GM12878 (cell line): ENCODE results near the gene EIF4E2. TPM values are rescaled to one million over a fixed set of nuclear protein-coding genes. Genes with fewer than 3 reads are reported as not detected.

Source experiments
- ATAC-seq: fragments of 200-7000 bp; cut with Tn5 transposase; 3 replicates; pipeline ENCODE4 v1.9.1; 2020; ENCODE audit warnings: mild to moderate bottlenecking, moderate library complexity
- BruUV-seq: library from RNA; stranded (reverse); fragments of 400-500 nt; replicated peaks from 2 replicates; lab custom pipeline; 2021; lab: Mats Ljungman, UMichigan
- CTCF ChIA-PET: fragments of 300-600 bp; sonication (Branson Sonifier 250); formaldehyde crosslinking; extraction: SDS; loops from one replicate; lab custom pipeline; 2021; ENCODE audit warnings: inconsistent platforms; lab: Yijun Ruan, JAX
- POLR2A ChIA-PET: fragments of 350-600 bp; formaldehyde crosslinking; extraction: SDS; loops from one replicate; lab custom pipeline; 2021; ENCODE audit warnings: inconsistent platforms; lab: Charles Lee
- RAD21 ChIA-PET: fragments of 300-600 bp; sonication (Branson Sonifier 250); formaldehyde crosslinking; loops from one replicate; lab custom pipeline; 2023; ENCODE audit warnings: antibody characterized with exemption; ENCODE audit not compliant: unreplicated experiment; lab: Charles Lee
- SMC1A ChIA-PET: fragments of 300-600 bp; sonication (Branson Sonifier 250); formaldehyde crosslinking; loops from one replicate; lab custom pipeline; 2023; ENCODE audit not compliant: unreplicated experiment, uncharacterized antibody; lab: Charles Lee
- DNase-seq: peaks from one replicate; pipeline ENCODE4 v3.0.0-alpha.2; 2011; ENCODE audit warnings: low read depth, low spot score
- FAIRE-seq: peaks from 3 replicates; lab custom pipeline; 2011; peaks lifted over from hg19 to GRCh38; lab: Jason Lieb, UNC
- H2AFZ ChIP-seq: 2 replicates; pipeline ENCODE4 v1.6.0; 2011; ENCODE audit warnings: low read depth, low read length, control low read depth; ENCODE audit not compliant: control insufficient read depth
- H3K27ac ChIP-seq: 2 replicates; pipeline ENCODE4 v1.5.1; 2011; ENCODE audit warnings: control low read depth; ENCODE audit not compliant: control insufficient read depth, insufficient read depth
- H3K27me3 ChIP-seq, 2 experiments: replicated peaks in 1 of 2; 2 replicates each; pipeline versions ENCODE4 v1.6.0 to v1.6.1; 2011; ENCODE audit warnings: low read length in 1 of 2; ENCODE audit not compliant: control insufficient read depth in 2 of 2, insufficient read depth in 2 of 2
- H3K36me3 ChIP-seq, 2 experiments: 2 replicates each; pipeline ENCODE4 v1.5.1; 2011; ENCODE audit warnings: low read length in 1 of 2; ENCODE audit not compliant: control insufficient read depth in 2 of 2, insufficient read depth in 2 of 2
- H3K4me1 ChIP-seq: 2 replicates; pipeline ENCODE4 v1.6.1; 2011; ENCODE audit warnings: mild to moderate bottlenecking, low read length, moderate library complexity, mixed read lengths; ENCODE audit not compliant: control insufficient read depth, insufficient read depth
- H3K4me2 ChIP-seq: 2 replicates; pipeline ENCODE4 v1.6.0; 2011; ENCODE audit warnings: control low read depth; ENCODE audit not compliant: control insufficient read depth, insufficient read depth
- H3K4me3 ChIP-seq: fragments of 200-600 bp; sonication (generic); 2 replicates; pipeline ENCODE4 v1.5.1; 2016
- H3K79me2 ChIP-seq: 2 replicates; pipeline ENCODE4 v1.6.0; 2011; ENCODE audit warnings: low read length; ENCODE audit not compliant: control insufficient read depth, insufficient read depth
- H3K9ac ChIP-seq: 2 replicates; pipeline ENCODE4 v1.8.0; 2011; ENCODE audit warnings: low read length, control low read depth, mixed read lengths; ENCODE audit not compliant: control insufficient read depth, insufficient read depth
- H3K9me3 ChIP-seq: replicated peaks from 3 replicates; pipeline ENCODE4 v1.5.1; 2011; ENCODE audit warnings: mild to moderate bottlenecking, low read length; ENCODE audit not compliant: control insufficient read depth, insufficient read depth
- H4K20me1 ChIP-seq: 2 replicates; pipeline ENCODE4 v1.6.0; 2011; ENCODE audit not compliant: control insufficient read depth, insufficient read depth
- ATF7 ChIP-seq: fragments of 450-650 bp; IDR thresholded peaks from 2 replicates; pipeline ENCODE4 v1.6.1; 2016; ENCODE audit warnings: low read depth, mild to moderate bottlenecking
- BHLHE40 ChIP-seq, 2 experiments: fragments of 450-650 bp in 1 of 2; IDR thresholded peaks; 2 replicates each; pipeline ENCODE4 v1.6.1; 2011 to 2017; ENCODE audit warnings: low read depth in 2 of 2, borderline replicate concordance in 1 of 2, improper control_type of control experiment in 1 of 2, low read length in 1 of 2, mild to moderate bottlenecking in 1 of 2
- CBX5 ChIP-seq: sonication (generic); IDR thresholded peaks from 2 replicates; pipeline ENCODE4 v1.6.1; 2016; ENCODE audit warnings: low read depth, moderate library complexity, mild to moderate bottlenecking, inconsistent platforms
- CREM ChIP-seq: IDR thresholded peaks from 2 replicates; pipeline ENCODE4 v1.6.1; 2014; ENCODE audit warnings: antibody characterized with exemption, low read depth
- EGR1 ChIP-seq, 2 experiments: IDR thresholded peaks; 1 replicate in 1 of 2; 2 replicates in 1 of 2; pipeline ENCODE4 v1.6.1; 2011 to 2012; ENCODE audit warnings: low read depth in 2 of 2, low read length in 2 of 2, borderline replicate concordance in 1 of 2, mild to moderate bottlenecking in 1 of 2, moderate library complexity in 1 of 2
- HCFC1 ChIP-seq: fragments of 150-350 bp; IDR thresholded peaks from 2 replicates; pipeline ENCODE4 v1.6.1; 2014; ENCODE audit warnings: low read length
- HDAC6 ChIP-seq: fragments of 200-600 bp; sonication (generic); IDR thresholded peaks from one replicate; pipeline ENCODE4 v1.8.0; 2017; ENCODE audit warnings: antibody characterized with exemption; ENCODE audit not compliant: unreplicated experiment
- HDGF ChIP-seq: fragments of 450-650 bp; IDR thresholded peaks from 2 replicates; pipeline ENCODE4 v1.6.1; 2016; ENCODE audit warnings: antibody characterized with exemption
- KLF5 ChIP-seq: fragments of 450-650 bp; IDR thresholded peaks from 2 replicates; pipeline ENCODE4 v1.6.1; 2014; ENCODE audit warnings: mild to moderate bottlenecking; ENCODE audit not compliant: partially characterized antibody
- NFYB ChIP-seq: IDR thresholded peaks from 2 replicates; pipeline ENCODE4 v1.6.1; 2011; ENCODE audit warnings: low read depth, mild to moderate bottlenecking, low read length, improper control_type of control experiment, moderate library complexity; ENCODE audit not compliant: insufficient read depth
- SRF ChIP-seq, 2 experiments: IDR thresholded peaks; 2 replicates each; pipeline ENCODE4 v1.6.1; 2011; ENCODE audit warnings: low read depth in 2 of 2, low read length in 2 of 2, mild to moderate bottlenecking in 1 of 2, moderate library complexity in 1 of 2
- SUZ12 ChIP-seq: fragments of 200-600 bp; sonication (generic); IDR thresholded peaks from one replicate; pipeline ENCODE4 v1.6.1; 2018; ENCODE audit warnings: antibody characterized with exemption, mild to moderate bottlenecking; ENCODE audit not compliant: unreplicated experiment
- TCF12 ChIP-seq: IDR thresholded peaks from 2 replicates; pipeline ENCODE4 v1.6.1; 2011; ENCODE audit warnings: low read depth, mild to moderate bottlenecking, low read length
- TCF7 ChIP-seq: IDR thresholded peaks from 2 replicates; pipeline ENCODE4 v1.6.1; 2014; ENCODE audit warnings: antibody characterized with exemption, borderline replicate concordance
- ZBED1 ChIP-seq: IDR thresholded peaks from 2 replicates; pipeline ENCODE4 v1.6.1; 2016; ENCODE audit warnings: borderline replicate concordance
- ZNF274 ChIP-seq: IDR thresholded peaks from one replicate; pipeline ENCODE4 v1.8.0; 2011; ENCODE audit not compliant: insufficient read length, insufficient read depth
- WGBS: methylation state at CpG from one replicate; pipeline ENCODE4 v1.1.6; 2016; ENCODE audit warnings: low lambda C conversion rate; ENCODE audit not compliant: insufficient replicate concordance, insufficient coverage; ENCODE audit errors: missing lambda C conversion rate; 5-methylcytosine and 5-hydroxymethylcytosine counted together
- in situ Hi-C: fragments of 300-500 bp; cut with MboI; formaldehyde crosslinking; loops from 9 replicates; pipeline ENCODE4 v1.14.3; 2018; ENCODE audit warnings: mixed read lengths
- intact Hi-C: fragments of 100-400 bp; cut with micrococcal nuclease; formaldehyde crosslinking; loops from one replicate; pipeline ENCODE4 v1.14.2; 2022; ENCODE audit not compliant: unreplicated experiment
- polyA plus RNA-seq, 11 experiments: library from polyadenylated mRNA; depleted of rRNA in 4 of 11; unstranded in 6 of 11; stranded (reverse) in 5 of 11; fragments of >200 nt; fragmentation: Nextera tagmentation in 4 of 11; fragmentation: Illumina TruSeq in 1 of 11; extraction: Ambion mirVana in 4 of 11; extraction: Trizol in 1 of 11; gene quantifications; 1 replicate in 1 of 11; 2 replicates in 10 of 11; pipeline versions ENCODE4 v1.2.1 to v1.2.3, GENCODE V29; 2011 to 2016; ENCODE audit warnings: inconsistent platforms in 2 of 11, missing spikeins in 2 of 11, low read depth in 1 of 11
- total RNA-seq, 4 experiments: library from RNA; depleted of rRNA in 3 of 4; stranded (reverse); fragments of >200 nt in 3 of 4; fragmentation: Illumina TruSeq in 1 of 4; extraction: Trizol in 1 of 4; gene quantifications; 2 replicates each; pipeline versions ENCODE4 v1.2.1 to v1.2.3, GENCODE V29; 2013 to 2021
- TF ChIP-seq, protein P1 (sequence below): fragments of 450-650 bp; conservative IDR thresholded peaks from 2 replicates; pipeline ENCODE4 v1.6.1; 2017; ENCODE audit warnings: mild to moderate bottlenecking, moderate library complexity
- TF ChIP-seq, protein P2 (sequence below): IDR thresholded peaks from 2 replicates; pipeline ENCODE4 v1.6.1; 2012; ENCODE audit warnings: mild to moderate bottlenecking, low read depth, low read length

Gene EIF4E2
- total and polyA plus RNA-seq, 10 of the 15 experiments (the other 5 are each of a cell fraction or from before 2014, with no cell fraction given): 56.1 to 158 (median 110) TPM

DNA sequence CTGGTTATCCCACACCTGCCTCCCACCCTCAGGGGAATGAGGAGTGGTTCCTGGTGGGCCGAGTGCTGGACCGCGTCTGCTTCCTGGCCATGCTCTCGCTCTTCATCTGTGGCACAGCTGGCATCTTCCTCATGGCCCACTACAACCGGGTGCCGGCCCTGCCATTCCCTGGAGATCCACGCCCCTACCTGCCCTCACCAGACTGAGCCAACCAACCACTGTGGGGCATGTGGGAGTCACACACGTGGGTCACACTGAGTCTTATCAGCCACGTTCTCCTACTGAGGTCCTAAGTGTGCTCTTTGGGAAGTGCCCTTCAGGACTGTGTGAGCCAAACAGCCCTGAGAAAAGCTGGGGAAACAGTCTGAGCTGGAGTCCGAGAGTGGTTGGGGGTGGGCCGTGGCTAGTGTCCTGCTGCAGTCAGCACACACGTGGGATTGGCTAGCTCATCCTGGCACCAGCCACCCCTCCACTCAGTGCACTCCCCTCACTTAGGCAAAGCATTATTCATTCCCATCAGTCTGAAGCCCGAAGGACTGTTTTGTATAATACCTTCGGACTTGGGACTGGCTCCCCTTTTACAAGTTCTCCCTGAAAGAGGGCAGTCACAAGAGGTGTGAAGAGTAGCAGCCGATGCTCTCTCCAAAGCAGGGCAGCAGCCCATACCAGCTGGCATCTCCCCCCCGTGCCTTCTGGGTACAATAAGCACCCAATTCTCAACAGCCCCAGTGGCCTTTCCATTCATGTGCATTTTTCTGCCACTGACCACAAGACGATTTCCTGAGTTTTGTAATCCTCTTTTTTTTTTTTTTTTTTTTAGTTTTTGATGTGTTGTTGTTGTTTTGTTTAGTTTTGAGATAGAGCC lies 4.7 kb upstream of the EIF4E2 start (continued):
- TF ChIP-seq TCF7 (no peak), SRF (IDR thresholded peaks at IDR 0.05; ENCODE audit: low read depth in 2 of 2, low read length in 2 of 2) (no peak), CREM (no peak), HDAC6 (no peak), BHLHE40 (IDR thresholded peaks at IDR 0.05; ENCODE audit: borderline replicate concordance in 1 of 2, low read depth in 2 of 2, low read length in 1 of 2) (no peak), TCF12 (no peak), ZBED1 (no peak)
- TF ChIP-seq, protein P1, sequence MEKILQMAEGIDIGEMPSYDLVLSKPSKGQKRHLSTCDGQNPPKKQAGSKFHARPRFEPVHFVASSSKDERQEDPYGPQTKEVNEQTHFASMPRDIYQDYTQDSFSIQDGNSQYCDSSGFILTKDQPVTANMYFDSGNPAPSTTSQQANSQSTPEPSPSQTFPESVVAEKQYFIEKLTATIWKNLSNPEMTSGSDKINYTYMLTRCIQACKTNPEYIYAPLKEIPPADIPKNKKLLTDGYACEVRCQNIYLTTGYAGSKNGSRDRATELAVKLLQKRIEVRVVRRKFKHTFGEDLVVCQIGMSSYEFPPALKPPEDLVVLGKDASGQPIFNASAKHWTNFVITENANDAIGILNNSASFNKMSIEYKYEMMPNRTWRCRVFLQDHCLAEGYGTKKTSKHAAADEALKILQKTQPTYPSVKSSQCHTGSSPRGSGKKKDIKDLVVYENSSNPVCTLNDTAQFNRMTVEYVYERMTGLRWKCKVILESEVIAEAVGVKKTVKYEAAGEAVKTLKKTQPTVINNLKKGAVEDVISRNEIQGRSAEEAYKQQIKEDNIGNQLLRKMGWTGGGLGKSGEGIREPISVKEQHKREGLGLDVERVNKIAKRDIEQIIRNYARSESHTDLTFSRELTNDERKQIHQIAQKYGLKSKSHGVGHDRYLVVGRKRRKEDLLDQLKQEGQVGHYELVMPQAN: no peak
- TF ChIP-seq, all 136 proteins: peak for 0

DNA sequence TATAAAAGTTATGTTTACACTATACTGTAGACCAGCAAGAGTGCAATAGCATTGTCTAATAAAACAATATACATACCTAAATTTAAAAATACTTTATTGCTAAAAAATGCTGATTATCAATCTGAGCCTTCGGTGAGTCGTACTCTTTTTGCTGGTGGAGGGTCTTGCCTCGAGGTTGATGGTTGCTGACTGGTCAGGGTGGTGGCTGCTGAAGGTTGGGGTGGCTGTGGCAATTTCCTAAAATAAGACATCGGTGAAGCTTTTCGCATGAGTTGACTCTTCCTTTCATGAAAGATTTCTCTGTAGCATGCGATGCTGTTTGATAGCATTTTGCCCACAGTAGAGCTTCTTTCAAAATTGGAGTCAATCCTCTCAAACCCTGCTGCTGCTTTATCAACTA lies 2.5 kb upstream of the EIF4E2 start:
- ChIA-PET CTCF (interaction anchor here (1.5 kb wide), 1 partner anchor 64 kb away, joined by 3 read pairs; no protein-coding TSS in a partner anchor), RAD21 (no interaction called here), POLR2A (no interaction called here), SMC1A (no interaction called here)
- H3K4me2 ChIP-seq: no peak overlapping the region
- WGBS: 97% methylated on average over 6 of the region's 6 CpGs
- H3K27ac ChIP-seq: no peak overlapping the region
- H3K9ac ChIP-seq: no peak overlapping the region
- no TSS peak for BruUV-seq
- ATAC-seq (no peak), DNase-seq (no peak), FAIRE-seq (no peak)
- H3K36me3 ChIP-seq: no peaks in the 10 kb centered on the region; a peak in 1 of 4 replicates
- H4K20me1 ChIP-seq: no peaks in the 10 kb centered on the region
- no peaks in the 10 kb centered on the region for H3K27me3 ChIP-seq
- intact Hi-C loops (no loop called here), in situ Hi-C loops (no loop called here)
- H2AFZ ChIP-seq: no peak overlapping the region
- no peaks in the 10 kb centered on the region; the same call in 2 of the 3 replicates for H3K9me3 ChIP-seq
- H3K4me3 ChIP-seq: no peak overlapping the region
- H3K4me1 ChIP-seq: no peaks in the 10 kb centered on the region; the same call in 1 of the 2 replicates
- peaks cover 38% of the 10 kb centered on the region for H3K79me2 ChIP-seq
- TF ChIP-seq CBX5: no peak
- no peak for TF ChIP-seq NFYB
- TF ChIP-seq ZNF274: no peak
- TF ChIP-seq ATF7: no peak
- no peak for TF ChIP-seq EGR1 (IDR thresholded peaks at IDR 0.05; ENCODE audit: borderline replicate concordance in 1 of 2, low read depth in 2 of 2, low read length in 2 of 2)
- TF ChIP-seq KLF5: no peak
- no peak for TF ChIP-seq SUZ12
- TF ChIP-seq, protein P2, sequence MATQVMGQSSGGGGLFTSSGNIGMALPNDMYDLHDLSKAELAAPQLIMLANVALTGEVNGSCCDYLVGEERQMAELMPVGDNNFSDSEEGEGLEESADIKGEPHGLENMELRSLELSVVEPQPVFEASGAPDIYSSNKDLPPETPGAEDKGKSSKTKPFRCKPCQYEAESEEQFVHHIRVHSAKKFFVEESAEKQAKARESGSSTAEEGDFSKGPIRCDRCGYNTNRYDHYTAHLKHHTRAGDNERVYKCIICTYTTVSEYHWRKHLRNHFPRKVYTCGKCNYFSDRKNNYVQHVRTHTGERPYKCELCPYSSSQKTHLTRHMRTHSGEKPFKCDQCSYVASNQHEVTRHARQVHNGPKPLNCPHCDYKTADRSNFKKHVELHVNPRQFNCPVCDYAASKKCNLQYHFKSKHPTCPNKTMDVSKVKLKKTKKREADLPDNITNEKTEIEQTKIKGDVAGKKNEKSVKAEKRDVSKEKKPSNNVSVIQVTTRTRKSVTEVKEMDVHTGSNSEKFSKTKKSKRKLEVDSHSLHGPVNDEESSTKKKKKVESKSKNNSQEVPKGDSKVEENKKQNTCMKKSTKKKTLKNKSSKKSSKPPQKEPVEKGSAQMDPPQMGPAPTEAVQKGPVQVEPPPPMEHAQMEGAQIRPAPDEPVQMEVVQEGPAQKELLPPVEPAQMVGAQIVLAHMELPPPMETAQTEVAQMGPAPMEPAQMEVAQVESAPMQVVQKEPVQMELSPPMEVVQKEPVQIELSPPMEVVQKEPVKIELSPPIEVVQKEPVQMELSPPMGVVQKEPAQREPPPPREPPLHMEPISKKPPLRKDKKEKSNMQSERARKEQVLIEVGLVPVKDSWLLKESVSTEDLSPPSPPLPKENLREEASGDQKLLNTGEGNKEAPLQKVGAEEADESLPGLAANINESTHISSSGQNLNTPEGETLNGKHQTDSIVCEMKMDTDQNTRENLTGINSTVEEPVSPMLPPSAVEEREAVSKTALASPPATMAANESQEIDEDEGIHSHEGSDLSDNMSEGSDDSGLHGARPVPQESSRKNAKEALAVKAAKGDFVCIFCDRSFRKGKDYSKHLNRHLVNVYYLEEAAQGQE: no peak
- TF ChIP-seq HDGF: no peak
- no peak for TF ChIP-seq CREM
- no peak for TF ChIP-seq HCFC1
